RKO (cell line): ENCODE measurements around the gene FOXM1.
A peak's percentile ranks its signal among the peaks of the same experiment; 100 is the strongest.
"Not testable (repeated sequence)": the region's sequence is repeated elsewhere in the genome, so short reads cannot be mapped to it uniquely, and the experiment has no call there.

Experiments used
- DNase-seq: peaks from one replicate; pipeline ENCODE4 v3.0.0-alpha.2; 2016; ENCODE audit warnings: low spot score

Gene FOXM1

GRCh38 chr12:2884810-2885209, 7.8 kb upstream of the FOXM1 start:
- no peak for DNase-seq

GRCh38 chr12:2879853-2880252, 2.9 kb upstream of the FOXM1 start:
- no peak for DNase-seq

GRCh38 chr12:2877953-2878732, 1.2 kb upstream of the FOXM1 start:
- peak; percentile 23 for DNase-seq

- peak; percentile 64 for DNase-seq
Observed at GRCh38 chr12:2876431-2877046, 435 bp downstream of the FOXM1 start.

GRCh38 chr12:2868986-2869632, 7.9 kb downstream of the FOXM1 start:
- not testable (repeated sequence) for DNase-seq

GRCh38 chr12:2864198-2864597, 12.8 kb downstream of the FOXM1 start:
- no peak for DNase-seq

GRCh38 chr12:2863402-2863801, 13.6 kb downstream of the FOXM1 start:
- DNase-seq = not testable (repeated sequence)

GRCh38 chr12:2862876-2863275, 14.1 kb downstream of the FOXM1 start:
- DNase-seq = no peak

- no peak for DNase-seq
Observed at GRCh38 chr12:2860170-2860569, 16.8 kb downstream of the FOXM1 start.

- DNase-seq = no peak
Observed at GRCh38 chr12:2858944-2859421, 18.0 kb downstream of the FOXM1 start.

- no peak for DNase-seq
Observed at GRCh38 chr12:2858334-2858733, 18.6 kb downstream of the FOXM1 start.

GRCh38 chr12:2857576-2857975, 19.4 kb downstream of the FOXM1 start:
- DNase-seq = no peak

- no peak for DNase-seq
Observed at GRCh38 chr12:2857021-2857431, 19.9 kb downstream of the FOXM1 start, which contains the start of gene TEX52. TSS of gene TEX52 (minus strand) at chr12:2857039. CDS start at chr12:2857026, 13 bp downstream.

- DNase-seq = peak; percentile 64
Observed at GRCh38 chr12:2856051-2856450, 20.9 kb downstream of the FOXM1 start.

- no peak for DNase-seq
Observed at GRCh38 chr12:2855546-2855945, 21.4 kb downstream of the FOXM1 start.

GRCh38 chr12:2854669-2855453, 22.1 kb downstream of the FOXM1 start:
- no peak for DNase-seq

- DNase-seq = peak; percentile 62
Observed at GRCh38 chr12:2853626-2854025, 23.3 kb downstream of the FOXM1 start.

GRCh38 chr12:2851931-2852330, 25.0 kb downstream of the FOXM1 start:
- DNase-seq = no peak

GRCh38 chr12:2845280-2845679, 31.7 kb downstream of the FOXM1 start:
- DNase-seq = no peak

- no peak for DNase-seq
Observed at GRCh38 chr12:2844786-2845185, 32.2 kb downstream of the FOXM1 start.

GRCh38 chr12:2842948-2843347, 34.0 kb downstream of the FOXM1 start:
- DNase-seq = no peak

- DNase-seq = no peak
Observed at GRCh38 chr12:2841056-2841650, 35.8 kb downstream of the FOXM1 start.
